Stimulated activated CD8-positive, alpha-beta memory T cell treated with anti-CD3 and anti-CD28 coated beads, Interleukin-4, amount 100 ng/mL, for 24 hours (primary cell): ENCODE data around the gene CEP120.
"Not testable (repeated sequence)": the region's sequence is repeated elsewhere in the genome, so short reads cannot be mapped to it uniquely, and the experiment has no call there.

Experiments
- DNase-seq: peaks from one replicate; pipeline ENCODE4 v3.0.0-alpha.2; 2020; ENCODE audit warnings: low read depth

Gene CEP120

GRCh38 chr5:123438902-123439301 lies 15.7 kb upstream of the CEP120 start:
- DNase-seq: no peak

- DNase-seq: no peak
Observed at GRCh38 chr5:123438244-123438643, 15.0 kb upstream of the CEP120 start.

GRCh38 chr5:123436201-123436600 lies 13.0 kb upstream of the CEP120 start:
- no peak for DNase-seq

GRCh38 chr5:123434796-123435195 lies 11.6 kb upstream of the CEP120 start:
- no peak for DNase-seq

GRCh38 chr5:123433596-123433995 lies 10.4 kb upstream of the CEP120 start:
- no peak for DNase-seq

GRCh38 chr5:123430441-123430840 lies 7.2 kb upstream of the CEP120 start:
- not testable (repeated sequence) for DNase-seq

GRCh38 chr5:123429993-123430392 lies 6.8 kb upstream of the CEP120 start:
- DNase-seq: no peak

GRCh38 chr5:123429221-123429954 lies 6.2 kb upstream of the CEP120 start:
- no peak for DNase-seq

GRCh38 chr5:123428521-123429220 lies 5.5 kb upstream of the CEP120 start:
- no peak for DNase-seq

- no peak for DNase-seq
Observed at GRCh38 chr5:123427281-123427680, 4.1 kb upstream of the CEP120 start.

- no peak for DNase-seq
Observed at GRCh38 chr5:123425431-123425830, 2.2 kb upstream of the CEP120 start.

- no peak for DNase-seq
Observed at GRCh38 chr5:123422433-123423277, 548 bp downstream of the CEP120 start.

GRCh38 chr5:123421773-123422172 lies 1.4 kb downstream of the CEP120 start:
- DNase-seq: no peak

- DNase-seq: no peak
Observed at GRCh38 chr5:123414974-123415373, 8.2 kb downstream of the CEP120 start.

- no peak for DNase-seq
Observed at GRCh38 chr5:123412206-123412605, 11.0 kb downstream of the CEP120 start.

- not testable (repeated sequence) for DNase-seq
Observed at GRCh38 chr5:123401999-123402398, 21.2 kb downstream of the CEP120 start.

- no peak for DNase-seq
Observed at GRCh38 chr5:123401320-123401719, 21.9 kb downstream of the CEP120 start.

- not testable (repeated sequence) for DNase-seq
Observed at GRCh38 chr5:123400870-123401291, 22.3 kb downstream of the CEP120 start.

GRCh38 chr5:123398058-123398733 lies 25.0 kb downstream of the CEP120 start:
- no peak for DNase-seq

- no peak for DNase-seq
Observed at GRCh38 chr5:123397538-123397937, 25.7 kb downstream of the CEP120 start.

- DNase-seq: no peak
Observed at GRCh38 chr5:123391009-123391408, 32.2 kb downstream of the CEP120 start.

- no peak for DNase-seq
Observed at GRCh38 chr5:123389794-123390193, 33.4 kb downstream of the CEP120 start.
